HEK293 (cell line): Measurements from ENCODE around the gene MPPED1.

Source experiments
- CTCF ChIA-PET: fragments of 350-600 bp; formaldehyde crosslinking; extraction: SDS; loops from one replicate; lab custom pipeline; 2021; ENCODE audit warnings: antibody characterized with exemption; lab: Yijun Ruan, JAX
- POLR2A ChIA-PET: fragments of 300-600 bp; formaldehyde crosslinking; extraction: SDS; loops from one replicate; lab custom pipeline; 2020; ENCODE audit warnings: antibody characterized with exemption, inconsistent platforms; lab: Yijun Ruan, JAX
- H3K27ac ChIP-seq: fragments of 200-500 bp; sonication (Bioruptor generic); 2 replicates; pipeline ENCODE4 v1.5.1; 2014; ENCODE audit warnings: low read depth, low read length, control low read depth, inconsistent platforms; ENCODE audit errors: extremely low read depth
- H3K36me3 ChIP-seq, 2 experiments: fragments of 200-500 bp in 1 of 2; sonication (Bioruptor generic) in 1 of 2; 1 replicate in 1 of 2; 2 replicates in 1 of 2; pipeline ENCODE4 v1.5.1; 2014 to 2017; ENCODE audit warnings: inconsistent platforms in 2 of 2, low read length in 2 of 2; ENCODE audit not compliant: control insufficient read depth in 2 of 2, insufficient read depth in 1 of 2
- H3K4me1 ChIP-seq: fragments of 200-500 bp; sonication (Bioruptor generic); 2 replicates; pipeline ENCODE4 v1.5.1; 2014; ENCODE audit warnings: mild to moderate bottlenecking, low read length, inconsistent platforms; ENCODE audit not compliant: control insufficient read depth, insufficient read depth
- H3K4me3 ChIP-seq: 2 replicates; pipeline ENCODE4 v1.5.1; 2011; ENCODE audit warnings: low read depth, mild to moderate bottlenecking, control low read depth, low read length, moderate library complexity
- H3K9me3 ChIP-seq: fragments of 200-500 bp; sonication (Bioruptor generic); 2 replicates; pipeline ENCODE4 v1.5.1; 2014; ENCODE audit warnings: low read depth, low read length, inconsistent platforms; ENCODE audit not compliant: control insufficient read depth, insufficient read depth
- GFI1B ChIP-seq: fragments of 450-650 bp; formaldehyde crosslinking; IDR thresholded peaks from 2 replicates; pipeline ENCODE4 v1.5.1; 2016; ENCODE audit warnings: missing biosample characterization, missing genetic modification characterization
- HOXA7 ChIP-seq: sonication (generic); formaldehyde crosslinking; IDR thresholded peaks from 2 replicates; pipeline ENCODE4 v1.8.1; 2022; ENCODE audit warnings: missing genetic modification reagents, borderline replicate concordance
- KLF1 ChIP-seq: fragments of 450-650 bp; formaldehyde crosslinking; IDR thresholded peaks from 2 replicates; pipeline ENCODE4 v1.5.1; 2016; ENCODE audit warnings: missing biosample characterization, missing genetic modification characterization
- MYNN ChIP-seq: fragments of 450-650 bp; formaldehyde crosslinking; IDR thresholded peaks from 2 replicates; pipeline ENCODE4 v1.5.1; 2016; ENCODE audit warnings: missing biosample characterization, missing genetic modification characterization, borderline replicate concordance
- MZF1 ChIP-seq: fragments of 450-650 bp; formaldehyde crosslinking; IDR thresholded peaks from 2 replicates; pipeline ENCODE4 v1.5.1; 2017; ENCODE audit warnings: missing biosample characterization, missing genetic modification characterization, borderline replicate concordance
- ZFHX2 ChIP-seq: fragments of 450-650 bp; formaldehyde crosslinking; conservative IDR thresholded peaks from 2 replicates; pipeline ENCODE4 v1.5.1; 2016; ENCODE audit warnings: missing biosample characterization, missing genetic modification characterization
- ZFP37 ChIP-seq: fragments of 450-650 bp; formaldehyde crosslinking; IDR thresholded peaks from 2 replicates; pipeline ENCODE4 v1.5.1; 2016; ENCODE audit warnings: missing biosample characterization, missing genetic modification characterization
- ZNF155 ChIP-seq: fragments of 450-650 bp; formaldehyde crosslinking; IDR thresholded peaks from 2 replicates; pipeline ENCODE4 v1.5.1; 2016; ENCODE audit warnings: missing biosample characterization, missing genetic modification characterization
- ZNF302 ChIP-seq: fragments of 450-650 bp; formaldehyde crosslinking; IDR thresholded peaks from 2 replicates; pipeline ENCODE4 v1.5.1; 2016; ENCODE audit warnings: missing biosample characterization, missing genetic modification characterization, low read depth
- ZNF366 ChIP-seq: fragments of 450-650 bp; formaldehyde crosslinking; conservative IDR thresholded peaks from 2 replicates; pipeline ENCODE4 v1.5.1; 2016; ENCODE audit warnings: missing biosample characterization, missing genetic modification characterization
- ZNF394 ChIP-seq: fragments of 450-650 bp; formaldehyde crosslinking; IDR thresholded peaks from 2 replicates; pipeline ENCODE4 v1.5.1; 2016; ENCODE audit warnings: missing biosample characterization, missing genetic modification characterization, mild to moderate bottlenecking, moderate library complexity, borderline replicate concordance
- ZNF501 ChIP-seq: fragments of 450-650 bp; formaldehyde crosslinking; IDR thresholded peaks from 2 replicates; pipeline ENCODE4 v1.5.1; 2016; ENCODE audit warnings: missing biosample characterization, missing genetic modification characterization
- ZNF510 ChIP-seq: fragments of 450-650 bp; formaldehyde crosslinking; IDR thresholded peaks from 2 replicates; pipeline ENCODE4 v1.5.1; 2018; ENCODE audit warnings: mild to moderate bottlenecking, missing genetic modification characterization, missing biosample characterization; ENCODE audit not compliant: insufficient replicate concordance
- ZNF664 ChIP-seq: fragments of 450-650 bp; formaldehyde crosslinking; IDR thresholded peaks from 2 replicates; pipeline ENCODE4 v1.5.1; 2016; ENCODE audit warnings: missing biosample characterization, missing genetic modification characterization
- ZNF747 ChIP-seq: fragments of 450-650 bp; formaldehyde crosslinking; IDR thresholded peaks from 2 replicates; pipeline ENCODE4 v1.5.1; 2016; ENCODE audit warnings: missing biosample characterization, missing genetic modification characterization
- ZNF768 ChIP-seq: fragments of 450-650 bp; formaldehyde crosslinking; IDR thresholded peaks from 2 replicates; pipeline ENCODE4 v1.5.1; 2018; ENCODE audit warnings: missing biosample characterization, mild to moderate bottlenecking, missing genetic modification characterization
- TF ChIP-seq, protein P1 (sequence below): fragments of 450-650 bp; formaldehyde crosslinking; IDR thresholded peaks from 2 replicates; pipeline ENCODE4 v1.5.1; 2016; ENCODE audit warnings: missing biosample characterization, missing genetic modification characterization, low read depth
- TF ChIP-seq, protein P2 (sequence below): fragments of 450-650 bp; formaldehyde crosslinking; IDR thresholded peaks from 2 replicates; pipeline ENCODE4 v1.5.1; 2016; ENCODE audit warnings: missing biosample characterization, missing genetic modification characterization
- TF ChIP-seq, protein P3 (sequence below): fragments of 450-650 bp; formaldehyde crosslinking; IDR thresholded peaks from 2 replicates; pipeline ENCODE4 v1.5.1; 2016; ENCODE audit warnings: missing biosample characterization, missing genetic modification characterization

MPPED1 gene

DNA sequence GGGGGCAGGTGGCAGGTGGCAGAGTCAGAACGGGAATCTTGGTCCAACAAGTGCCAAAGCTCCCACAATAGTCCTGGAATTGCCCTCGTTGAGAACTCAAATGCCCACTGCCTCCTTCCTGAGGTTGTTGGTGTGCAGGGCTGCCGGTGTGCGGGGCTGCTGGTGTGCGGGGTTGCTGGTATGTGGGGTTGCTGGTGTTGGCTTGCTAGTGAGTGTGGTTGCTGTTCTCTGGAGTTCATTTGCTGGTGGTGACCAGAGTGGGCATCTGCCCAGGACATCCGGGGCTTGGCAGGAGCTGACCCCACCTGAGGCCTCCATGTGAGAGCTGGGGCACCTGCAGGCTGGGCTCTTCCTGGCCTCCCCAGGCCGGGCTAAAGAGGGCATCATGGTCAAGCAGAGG, 14.0 kb upstream of the MPPED1 start (continued):
- no peak for TF ChIP-seq ZNF501 (tag by site-specific recombination)

DNA sequence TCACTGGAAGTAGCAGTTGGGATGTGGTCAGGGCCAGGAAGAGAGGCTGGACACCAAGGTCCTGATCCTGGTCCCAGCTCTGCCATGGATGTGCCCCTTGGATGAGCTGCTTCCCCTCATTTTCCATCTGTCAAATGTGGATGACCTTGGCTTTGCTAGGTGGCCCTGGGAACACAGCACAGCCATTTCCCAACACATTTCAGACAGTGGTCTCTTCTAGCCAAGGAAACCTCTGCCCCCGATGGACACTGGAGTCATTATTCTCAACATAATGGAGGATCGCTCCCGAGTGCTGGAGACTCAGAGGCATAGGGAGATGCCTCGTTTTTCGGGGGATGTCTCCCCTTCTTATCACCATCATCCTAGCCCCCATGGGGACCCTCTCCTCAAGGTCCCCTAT, 13.6 kb upstream of the MPPED1 start:
- ChIA-PET CTCF (interaction anchor here (0.6 to 0.7 kb wide), 3 partner anchors 10 to 26 kb away, joined by 3 to 4 read pairs (median 3); no protein-coding TSS in a partner anchor), POLR2A (no interaction called here)
- H3K4me1 ChIP-seq: no peaks in the 10 kb centered on the region
- no peak overlapping the region for H3K4me3 ChIP-seq
- TF ChIP-seq ZNF768 (tag by site-specific recombination): no peak
- no peak for TF ChIP-seq MZF1
- no peak for TF ChIP-seq ZNF747 (tag by site-specific recombination)
- no peak for TF ChIP-seq ZNF302
- TF ChIP-seq ZNF394 (tag by site-specific recombination): no peak
- TF ChIP-seq KLF1 (tag by site-specific recombination): no peak
- TF ChIP-seq ZNF510 (tag by site-specific recombination): no peak
- no peak for TF ChIP-seq ZNF664 (tag by site-specific recombination)
- TF ChIP-seq HOXA7: no peak
- no peak for TF ChIP-seq ZFHX2 (tag by site-specific recombination)
- no peak for TF ChIP-seq ZNF155 (tag by site-specific recombination)
- no peaks in the 10 kb centered on the region for H3K9me3 ChIP-seq
- H3K36me3 ChIP-seq: no peaks in the 10 kb centered on the region
- H3K27ac ChIP-seq: no peak overlapping the region

DNA sequence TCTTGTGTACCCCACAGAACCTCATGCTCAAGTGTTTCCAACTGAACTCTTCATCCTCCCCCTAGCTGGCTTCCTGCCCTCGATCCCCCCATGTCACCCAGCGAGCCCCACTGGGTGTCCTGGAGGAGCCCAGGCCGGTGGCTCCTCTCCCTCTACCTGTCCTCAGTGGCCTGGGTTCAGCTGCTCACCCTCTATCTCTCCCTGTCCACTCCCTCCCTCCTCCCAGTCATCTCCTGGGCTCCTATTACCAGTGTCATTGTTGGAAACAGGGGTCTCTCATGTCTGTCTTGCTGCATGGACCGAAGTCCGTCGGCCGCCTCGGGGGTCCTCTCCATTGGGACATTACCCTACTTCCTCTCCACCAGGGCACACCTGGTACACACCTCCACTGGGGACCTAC, 12.9 kb upstream of the MPPED1 start:
- ChIA-PET POLR2A (no interaction called here), CTCF (interaction anchor here (0.6 kb wide), 1 partner anchor 1246 kb away, joined by 3 read pairs; no protein-coding TSS in a partner anchor)
- no peak overlapping the region for H3K4me3 ChIP-seq
- H3K27ac ChIP-seq: no peak overlapping the region
- TF ChIP-seq, protein P1, sequence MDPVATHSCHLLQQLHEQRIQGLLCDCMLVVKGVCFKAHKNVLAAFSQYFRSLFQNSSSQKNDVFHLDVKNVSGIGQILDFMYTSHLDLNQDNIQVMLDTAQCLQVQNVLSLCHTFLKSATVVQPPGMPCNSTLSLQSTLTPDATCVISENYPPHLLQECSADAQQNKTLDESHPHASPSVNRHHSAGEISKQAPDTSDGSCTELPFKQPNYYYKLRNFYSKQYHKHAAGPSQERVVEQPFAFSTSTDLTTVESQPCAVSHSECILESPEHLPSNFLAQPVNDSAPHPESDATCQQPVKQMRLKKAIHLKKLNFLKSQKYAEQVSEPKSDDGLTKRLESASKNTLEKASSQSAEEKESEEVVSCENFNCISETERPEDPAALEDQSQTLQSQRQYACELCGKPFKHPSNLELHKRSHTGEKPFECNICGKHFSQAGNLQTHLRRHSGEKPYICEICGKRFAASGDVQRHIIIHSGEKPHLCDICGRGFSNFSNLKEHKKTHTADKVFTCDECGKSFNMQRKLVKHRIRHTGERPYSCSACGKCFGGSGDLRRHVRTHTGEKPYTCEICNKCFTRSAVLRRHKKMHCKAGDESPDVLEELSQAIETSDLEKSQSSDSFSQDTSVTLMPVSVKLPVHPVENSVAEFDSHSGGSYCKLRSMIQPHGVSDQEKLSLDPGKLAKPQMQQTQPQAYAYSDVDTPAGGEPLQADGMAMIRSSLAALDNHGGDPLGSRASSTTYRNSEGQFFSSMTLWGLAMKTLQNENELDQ: no peak
- no peak for TF ChIP-seq MYNN (tag by site-specific recombination)
- no peak for TF ChIP-seq GFI1B (tag by site-specific recombination)
- no peak for TF ChIP-seq ZFP37 (tag by site-specific recombination)
- no peak for TF ChIP-seq ZNF366 (tag by site-specific recombination)
- TF ChIP-seq, protein P2, sequence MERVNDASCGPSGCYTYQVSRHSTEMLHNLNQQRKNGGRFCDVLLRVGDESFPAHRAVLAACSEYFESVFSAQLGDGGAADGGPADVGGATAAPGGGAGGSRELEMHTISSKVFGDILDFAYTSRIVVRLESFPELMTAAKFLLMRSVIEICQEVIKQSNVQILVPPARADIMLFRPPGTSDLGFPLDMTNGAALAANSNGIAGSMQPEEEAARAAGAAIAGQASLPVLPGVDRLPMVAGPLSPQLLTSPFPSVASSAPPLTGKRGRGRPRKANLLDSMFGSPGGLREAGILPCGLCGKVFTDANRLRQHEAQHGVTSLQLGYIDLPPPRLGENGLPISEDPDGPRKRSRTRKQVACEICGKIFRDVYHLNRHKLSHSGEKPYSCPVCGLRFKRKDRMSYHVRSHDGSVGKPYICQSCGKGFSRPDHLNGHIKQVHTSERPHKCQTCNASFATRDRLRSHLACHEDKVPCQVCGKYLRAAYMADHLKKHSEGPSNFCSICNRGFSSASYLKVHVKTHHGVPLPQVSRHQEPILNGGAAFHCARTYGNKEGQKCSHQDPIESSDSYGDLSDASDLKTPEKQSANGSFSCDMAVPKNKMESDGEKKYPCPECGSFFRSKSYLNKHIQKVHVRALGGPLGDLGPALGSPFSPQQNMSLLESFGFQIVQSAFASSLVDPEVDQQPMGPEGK (tag by site-specific recombination): no peak
- TF ChIP-seq, protein P3, sequence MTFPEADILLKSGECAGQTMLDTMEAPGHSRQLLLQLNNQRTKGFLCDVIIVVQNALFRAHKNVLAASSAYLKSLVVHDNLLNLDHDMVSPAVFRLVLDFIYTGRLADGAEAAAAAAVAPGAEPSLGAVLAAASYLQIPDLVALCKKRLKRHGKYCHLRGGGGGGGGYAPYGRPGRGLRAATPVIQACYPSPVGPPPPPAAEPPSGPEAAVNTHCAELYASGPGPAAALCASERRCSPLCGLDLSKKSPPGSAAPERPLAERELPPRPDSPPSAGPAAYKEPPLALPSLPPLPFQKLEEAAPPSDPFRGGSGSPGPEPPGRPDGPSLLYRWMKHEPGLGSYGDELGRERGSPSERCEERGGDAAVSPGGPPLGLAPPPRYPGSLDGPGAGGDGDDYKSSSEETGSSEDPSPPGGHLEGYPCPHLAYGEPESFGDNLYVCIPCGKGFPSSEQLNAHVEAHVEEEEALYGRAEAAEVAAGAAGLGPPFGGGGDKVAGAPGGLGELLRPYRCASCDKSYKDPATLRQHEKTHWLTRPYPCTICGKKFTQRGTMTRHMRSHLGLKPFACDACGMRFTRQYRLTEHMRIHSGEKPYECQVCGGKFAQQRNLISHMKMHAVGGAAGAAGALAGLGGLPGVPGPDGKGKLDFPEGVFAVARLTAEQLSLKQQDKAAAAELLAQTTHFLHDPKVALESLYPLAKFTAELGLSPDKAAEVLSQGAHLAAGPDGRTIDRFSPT (tag by site-specific recombination): no peak
- no peaks in the 10 kb centered on the region for H3K36me3 ChIP-seq
- no peaks in the 10 kb centered on the region for H3K4me1 ChIP-seq
- no peaks in the 10 kb centered on the region for H3K9me3 ChIP-seq
